Duodenal mucosa (tissue), 2 donors: ENCODE data around the gene LRRN4CL.
A peak's percentile ranks its signal among the peaks of the same experiment; 100 is the strongest.
"Not testable (repeated sequence)": the region's sequence is repeated elsewhere in the genome, so short reads cannot be mapped to it uniquely, and the experiment has no call there.

ENCODE experiments used
- H3K27ac ChIP-seq: one replicate; pipeline ENCODE4 v1.7.0; 2013; ENCODE audit warnings: low read depth, low read length
- H3K27me3 ChIP-seq, 2 donors: one replicate each; pipeline ENCODE4 v1.7.0; 2013; ENCODE audit warnings: low read length in 2 of 2, control low read depth in 1 of 2; ENCODE audit not compliant: insufficient read depth in 2 of 2, control insufficient read depth in 1 of 2
- H3K36me3 ChIP-seq, 2 donors: one replicate each; pipeline ENCODE4 v1.7.0; 2013; ENCODE audit warnings: low read length in 2 of 2, control low read depth in 1 of 2; ENCODE audit not compliant: insufficient read depth in 2 of 2, control insufficient read depth in 1 of 2
- H3K4me1 ChIP-seq, 2 donors: one replicate each; pipeline ENCODE4 v1.7.0; 2013; ENCODE audit warnings: low read length in 2 of 2, control low read depth in 1 of 2; ENCODE audit not compliant: insufficient read depth in 2 of 2, control insufficient read depth in 1 of 2
- H3K4me3 ChIP-seq, 2 donors: one replicate each; pipeline ENCODE4 v1.7.0; 2013; ENCODE audit warnings: low read length in 2 of 2, low read depth in 1 of 2
- H3K9ac ChIP-seq, 2 donors: one replicate each; pipeline ENCODE4 v1.7.0; 2013; ENCODE audit warnings: low read length in 2 of 2, low read depth in 1 of 2
- H3K9me3 ChIP-seq, 2 donors: one replicate each; pipeline ENCODE4 v1.7.0; 2013; ENCODE audit warnings: low read length in 2 of 2, control low read depth in 1 of 2; ENCODE audit not compliant: control insufficient read depth in 1 of 2

Gene LRRN4CL

DNA sequence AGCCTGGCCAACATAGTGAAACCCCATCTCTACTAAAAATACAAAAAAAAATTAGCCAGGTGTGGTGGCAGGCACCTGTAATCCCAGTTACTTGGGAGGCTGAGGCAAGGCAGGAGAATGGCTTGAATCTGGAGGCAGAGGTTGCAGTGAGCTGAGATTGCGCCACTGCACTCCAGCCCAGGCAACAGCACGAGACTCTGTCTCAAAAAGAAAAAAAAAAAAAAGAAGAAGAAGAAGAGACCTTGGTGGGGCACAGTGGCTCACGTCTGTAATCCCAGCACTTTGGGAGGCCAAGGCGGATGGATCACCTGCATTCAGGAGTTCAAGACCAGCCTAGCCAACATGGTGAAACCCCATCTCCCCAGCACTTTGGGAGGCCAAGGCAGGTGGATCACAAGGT, 14.6 kb upstream of the LRRN4CL start:
- H3K4me3 ChIP-seq, H3K9me3 ChIP-seq: not testable (repeated sequence)

DNA sequence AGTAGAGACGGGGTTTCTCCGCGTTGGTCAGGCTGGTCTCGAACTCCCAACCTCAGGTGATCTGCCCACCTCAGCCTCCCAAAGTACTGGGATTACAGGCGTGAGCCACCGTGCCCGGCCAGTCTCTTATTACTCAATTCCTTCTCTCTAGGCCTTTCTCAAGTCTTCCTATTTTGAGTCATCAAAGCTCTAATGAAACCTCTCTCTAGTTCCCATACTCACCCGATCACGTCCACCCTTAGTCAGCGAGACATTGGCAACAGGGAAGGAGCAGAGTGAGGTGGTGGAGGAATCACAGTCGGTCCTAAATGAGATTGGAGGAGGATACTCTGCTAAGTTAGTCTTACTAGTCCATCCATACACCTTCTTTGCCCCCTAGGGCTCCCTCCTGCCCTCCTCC, 12.9 kb upstream of the LRRN4CL start:
- peaks cover 5 to 13% of the 10 kb centered on the region in 2 donors for H3K36me3 ChIP-seq
- H3K27ac ChIP-seq, result no peak overlapping the region
- peaks cover 16 to 20% of the 10 kb centered on the region in 2 donors for H3K4me1 ChIP-seq
- no peaks in the 10 kb centered on the region for H3K9me3 ChIP-seq
- H3K27me3 ChIP-seq, result no peaks in the 10 kb centered on the region
- no peak overlapping the region for H3K9ac ChIP-seq
- H3K4me3 ChIP-seq, result no peak overlapping the region

More for the DNA sequence above, 14.6 kb upstream of the LRRN4CL start:
- not testable (repeated sequence) for H3K9ac ChIP-seq, H3K27me3 ChIP-seq, H3K27ac ChIP-seq
- H3K4me1 ChIP-seq, result peaks cover 22 to 30% of the 10 kb centered on the region in 2 donors
- H3K36me3 ChIP-seq, result peaks cover 5 to 13% of the 10 kb centered on the region in 2 donors

DNA sequence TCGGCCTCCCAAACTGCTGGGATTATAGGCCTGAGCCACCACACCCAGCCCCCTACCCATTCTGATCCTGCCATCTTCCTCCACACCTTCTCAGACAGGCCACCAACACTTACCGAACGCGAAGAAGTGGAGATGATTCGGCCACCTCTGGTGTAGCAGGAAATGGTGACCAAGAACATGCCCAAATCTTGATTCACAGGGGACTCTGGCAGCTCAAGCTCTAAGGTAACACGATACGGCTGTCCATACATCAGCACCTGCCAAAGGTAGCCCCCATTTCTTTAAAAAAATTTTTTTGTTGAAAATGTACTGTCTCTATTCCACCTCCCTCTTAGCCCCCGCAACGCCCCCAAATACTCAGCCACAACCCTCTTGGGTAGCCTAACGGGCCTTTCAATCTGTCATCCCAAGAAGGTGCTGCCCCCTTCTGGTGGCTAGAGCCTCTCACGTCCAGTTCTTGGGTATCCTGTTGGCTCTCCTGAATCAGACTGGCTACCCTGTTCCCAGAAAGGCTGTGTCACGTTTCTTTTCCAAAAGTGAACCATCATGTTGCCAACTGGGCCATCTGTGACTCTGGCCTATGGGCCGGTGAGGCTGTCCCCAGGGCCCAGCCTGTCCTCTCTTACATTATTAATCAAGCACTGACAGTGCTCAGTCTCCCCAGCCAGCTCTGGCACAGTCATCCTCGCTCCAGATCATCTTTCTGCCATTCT, 5.3 kb upstream of the LRRN4CL start:
- H3K9ac ChIP-seq, result no peak overlapping the region
- no peaks in the 10 kb centered on the region for H3K27me3 ChIP-seq
- H3K4me1 ChIP-seq, result no peaks in the 10 kb centered on the region
- H3K36me3 ChIP-seq, result peaks cover 20 to 28% of the 10 kb centered on the region in 2 donors
- H3K4me3 ChIP-seq, result no peak overlapping the region
- H3K9me3 ChIP-seq, result no peaks in the 10 kb centered on the region
- no peak overlapping the region for H3K27ac ChIP-seq

DNA sequence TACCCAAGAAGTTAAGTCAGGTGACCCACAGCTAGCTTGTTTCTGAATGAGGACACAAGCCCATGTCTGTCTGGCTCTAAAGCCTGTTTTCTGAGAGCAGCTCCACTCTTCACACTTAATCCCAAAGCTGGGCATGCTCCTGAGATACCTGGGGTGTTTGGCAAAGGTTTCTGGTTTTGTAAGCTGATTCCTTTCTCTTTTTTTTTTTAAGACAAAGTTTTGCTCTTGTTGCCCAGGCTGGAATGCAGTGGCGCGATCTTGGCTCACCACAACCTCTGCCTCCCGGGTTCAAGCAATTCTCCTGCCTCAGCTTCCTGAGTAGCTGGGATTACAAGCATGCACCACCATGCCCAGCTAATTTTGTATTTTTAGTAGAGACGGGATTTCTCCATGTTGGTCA, 4.3 kb upstream of the LRRN4CL start:
- H3K9ac ChIP-seq, H3K4me3 ChIP-seq, H3K27ac ChIP-seq, H3K4me1 ChIP-seq, H3K9me3 ChIP-seq, H3K27me3 ChIP-seq: not testable (repeated sequence)
- H3K36me3 ChIP-seq, result peaks cover 20 to 28% of the 10 kb centered on the region in 2 donors

DNA sequence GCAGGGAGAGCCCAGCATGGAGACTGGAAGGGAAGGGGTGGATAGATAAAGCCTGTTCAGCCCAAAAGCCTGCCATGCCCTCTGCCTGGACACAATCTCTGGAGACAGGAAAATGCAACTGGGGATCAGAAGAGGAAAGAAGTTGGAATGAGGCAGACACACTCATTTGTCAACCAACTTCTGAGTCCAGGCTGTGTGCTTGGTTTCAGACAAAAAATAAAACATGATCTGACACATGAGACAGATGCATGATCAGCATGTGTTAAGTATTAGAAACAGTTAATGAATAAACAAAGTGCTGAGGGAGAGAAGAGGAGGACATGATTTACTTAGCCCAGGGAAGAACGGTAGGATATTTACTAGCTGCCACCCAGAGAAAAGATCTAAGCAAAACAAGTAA, 839 bp downstream of the LRRN4CL start:
- Histone ChIP-seq H3K4me3 (peak overlapping the region in 1 of 2 donors; percentile 52), H3K4me1 (no peaks in the 10 kb centered on the region), H3K9ac (peak overlapping the region in 1 of 2 donors; percentile 10), H3K27me3 (no peaks in the 10 kb centered on the region), H3K9me3 (no peaks in the 10 kb centered on the region), H3K36me3 (peaks cover 20 to 28% of the 10 kb centered on the region in 2 donors), H3K27ac (no peak overlapping the region)

DNA sequence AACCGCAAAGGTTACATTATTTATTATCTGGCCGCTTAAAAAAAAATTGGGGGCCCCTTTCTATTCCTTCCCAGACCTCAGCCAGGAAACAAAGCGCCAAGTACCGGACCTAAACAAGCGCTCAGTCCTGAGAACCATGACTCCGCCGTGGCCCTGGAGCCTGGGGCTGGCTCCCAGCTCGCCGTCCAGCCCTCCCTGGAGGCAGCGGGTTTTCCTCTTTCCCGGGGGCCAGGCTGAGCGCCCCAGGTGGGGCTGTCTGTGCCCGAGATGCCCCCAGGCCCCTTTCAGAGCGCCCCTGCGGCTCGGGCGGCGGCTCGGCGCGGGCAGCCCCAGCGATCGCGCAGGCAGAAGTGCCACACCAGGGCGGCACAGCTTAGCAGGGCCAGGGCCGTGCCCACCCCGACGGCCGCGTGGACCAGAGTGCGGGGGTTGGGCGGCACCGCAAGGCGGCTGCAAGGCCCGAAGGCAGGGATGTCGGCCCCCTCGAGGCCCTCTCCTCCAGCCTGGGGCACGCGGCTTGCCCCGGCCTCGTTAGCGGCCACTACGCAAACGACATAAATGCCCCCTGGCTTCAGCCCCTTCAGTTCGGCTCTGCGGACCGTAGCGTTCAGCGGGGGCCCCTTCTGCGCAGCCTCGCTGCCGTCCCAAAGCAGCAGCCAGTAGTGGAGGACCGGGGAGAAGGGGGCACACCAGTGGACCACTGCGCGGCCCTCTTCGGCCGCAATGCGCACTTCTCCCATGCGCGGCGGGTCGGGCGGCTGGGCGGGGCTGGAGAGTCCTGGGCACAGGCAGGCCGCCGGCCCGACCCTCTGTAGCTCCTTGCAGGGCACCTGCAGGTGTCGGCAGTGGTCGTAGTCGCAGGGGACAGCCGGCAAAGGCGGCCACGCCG, 1.6 kb downstream of the LRRN4CL start:
- H3K9ac ChIP-seq, result peak overlapping the region; percentile 10 to 18
- no peaks in the 10 kb centered on the region for H3K27me3 ChIP-seq
- H3K9me3 ChIP-seq, result no peaks in the 10 kb centered on the region
- peak overlapping the region; percentile 45 to 52 for H3K4me3 ChIP-seq
- no peak overlapping the region for H3K27ac ChIP-seq
- peaks cover 17 to 21% of the 10 kb centered on the region in 2 donors for H3K36me3 ChIP-seq
- no peaks in the 10 kb centered on the region for H3K4me1 ChIP-seq

DNA sequence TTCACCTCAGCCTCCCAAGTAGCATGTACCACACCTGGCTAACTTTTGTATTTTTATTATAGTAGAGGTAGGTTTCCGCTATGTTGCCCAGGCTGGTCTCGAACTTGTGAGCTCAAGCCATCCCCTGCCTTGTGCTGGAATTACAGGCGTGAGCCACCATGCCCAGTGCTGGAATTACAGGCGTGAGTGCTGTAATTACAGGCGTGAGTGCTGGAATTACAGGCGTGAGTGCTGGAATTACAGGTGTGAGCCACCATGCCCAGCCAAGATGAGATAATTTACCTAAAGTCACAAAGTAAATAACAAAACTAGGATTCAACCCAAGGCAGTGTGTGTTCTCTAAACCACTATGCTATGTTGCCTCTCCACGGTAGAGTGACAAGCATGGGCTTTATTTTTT, 6.8 kb downstream of the LRRN4CL start:
- Histone ChIP-seq H3K27ac (no peak overlapping the region), H3K4me3 (no peak overlapping the region), H3K27me3 (no peaks in the 10 kb centered on the region)

DNA sequence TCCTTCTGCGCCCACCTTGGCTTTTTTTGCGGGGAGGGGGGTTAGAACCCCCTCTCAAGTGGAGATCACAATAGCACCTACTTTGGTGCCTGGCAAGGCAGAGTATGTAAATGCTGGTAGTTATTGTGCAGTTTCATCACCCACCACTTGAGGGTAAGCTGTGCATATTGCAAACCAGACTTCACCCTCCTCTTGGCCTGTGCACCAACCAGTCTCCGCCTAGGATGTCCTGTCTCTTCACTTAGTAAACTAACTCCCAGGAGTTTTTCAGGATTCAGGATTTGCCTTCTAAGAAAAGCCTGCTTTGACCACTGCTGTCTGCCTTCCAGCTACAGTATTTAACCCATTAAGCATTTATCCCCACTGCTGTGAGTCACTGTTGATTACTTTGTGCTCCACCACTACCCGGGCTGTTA, 8.5 kb downstream of the LRRN4CL start:
- no peak overlapping the region for H3K27ac ChIP-seq

More for the DNA sequence above, 6.8 kb downstream of the LRRN4CL start:
- H3K9ac ChIP-seq, result no peak overlapping the region
- H3K9me3 ChIP-seq, result no peaks in the 10 kb centered on the region
- H3K36me3 ChIP-seq, result peaks cover 0 to 3% of the 10 kb centered on the region in 2 donors
- H3K4me1 ChIP-seq, result peaks cover 8 to 13% of the 10 kb centered on the region in 2 donors

DNA sequence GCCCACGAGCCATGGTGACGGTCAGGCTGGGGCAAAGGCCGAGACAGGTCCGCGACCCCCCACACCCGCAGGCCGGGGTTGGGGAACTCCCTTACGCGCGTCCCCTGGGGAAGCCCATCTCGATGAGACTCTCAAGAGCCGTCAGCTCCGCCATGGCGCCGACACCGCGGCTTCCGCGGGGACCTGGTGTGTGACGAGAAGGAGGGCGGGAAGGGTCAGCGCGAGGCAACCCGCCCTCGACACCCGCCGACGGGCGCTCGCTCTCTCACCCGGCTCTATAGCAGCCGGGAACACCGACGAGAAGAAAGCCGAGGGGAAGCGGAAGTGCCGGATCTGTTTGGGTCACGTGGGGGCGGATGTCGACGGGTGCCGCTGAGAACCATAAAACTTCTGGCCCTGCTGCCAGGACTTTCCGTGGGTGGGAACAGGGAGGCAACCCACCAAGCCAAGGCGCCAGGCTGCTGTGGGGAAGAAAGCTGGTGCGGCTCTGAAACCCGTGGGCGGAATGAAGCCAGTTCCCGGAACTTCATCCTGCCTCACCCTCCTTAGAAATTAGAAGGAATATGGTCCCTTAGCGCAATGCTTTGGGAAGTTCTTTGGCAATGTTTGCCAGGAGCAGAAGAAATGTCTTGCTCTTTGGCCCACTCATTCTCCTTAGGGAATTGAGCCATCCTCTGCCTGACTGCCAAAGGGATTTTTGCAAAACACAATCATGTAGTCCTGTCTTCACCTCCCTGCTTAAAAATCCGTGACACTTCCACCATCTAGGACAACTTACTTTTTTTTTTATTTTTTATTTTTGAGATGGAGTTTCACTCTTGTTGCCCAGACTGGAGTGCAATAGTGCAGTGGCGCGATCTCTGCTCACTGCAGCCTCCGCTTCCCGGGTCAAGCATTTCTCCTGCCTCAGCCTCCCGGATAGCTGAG, 10.3 kb downstream of the LRRN4CL start, which contains the start of gene UBXN1:
TSS of gene UBXN1 (minus strand) at position 304 of the 927 bp plus-strand sequence. CDS start at position 154, 150 bp downstream.
- Histone ChIP-seq H3K27me3 (no peaks in the 10 kb centered on the region), H3K4me1 (peaks cover 16 to 17% of the 10 kb centered on the region in 2 donors), H3K4me3 (peak within 1 kb of the TSS; percentile 97 to 99), H3K9ac (peak within 1 kb of the TSS; percentile 90 to 94), H3K27ac (peak within 1 kb of the TSS; percentile 81), H3K36me3 (peaks cover 8 to 14% of the 10 kb centered on the region in 2 donors), H3K9me3 (no peaks in the 10 kb centered on the region)

More for the DNA sequence above, 8.5 kb downstream of the LRRN4CL start:
- Histone ChIP-seq H3K4me3 (no peak overlapping the region), H3K9ac (no peak overlapping the region), H3K9me3 (no peaks in the 10 kb centered on the region), H3K27me3 (no peaks in the 10 kb centered on the region), H3K36me3 (peaks cover 8 to 14% of the 10 kb centered on the region in 2 donors), H3K4me1 (peaks cover 16 to 17% of the 10 kb centered on the region in 2 donors)
